T-helper 2 cell treated with Interferon-gamma antibody and Interleukin-4, amounts not matched to agents 5 μg/mL and 100 μg/mL, for 36 hours (primary cell): ENCODE measurements around the gene SOCS2.
A peak's percentile ranks its signal among the peaks of the same experiment; 100 is the strongest.
"Not testable (repeated sequence)": the region's sequence is repeated elsewhere in the genome, so short reads cannot be mapped to it uniquely, and the experiment has no call there.

Experiments
- DNase-seq: peaks from one replicate; pipeline ENCODE4 v3.0.0; 2021; ENCODE audit warnings: low spot score
- H3K27ac Mint-ChIP-seq: one replicate; pipeline ENCODE4 v1.8.0; 2021; ENCODE audit warnings: mild to moderate bottlenecking, mixed read lengths
- H3K27me3 Mint-ChIP-seq: one replicate; pipeline ENCODE4 v1.8.0; 2021; ENCODE audit warnings: low read depth, mixed read lengths
- H3K36me3 Mint-ChIP-seq: one replicate; pipeline ENCODE4 v1.8.0; 2021; ENCODE audit warnings: low read depth, mixed read lengths
- H3K4me1 Mint-ChIP-seq: one replicate; pipeline ENCODE4 v1.8.0; 2021; ENCODE audit warnings: low read depth, mixed read lengths
- H3K4me3 Mint-ChIP-seq: one replicate; pipeline ENCODE4 v1.8.0; 2022; ENCODE audit warnings: mild to moderate bottlenecking, moderate library complexity, mixed read lengths
- H3K9me3 Mint-ChIP-seq: one replicate; pipeline ENCODE4 v1.8.0; 2021; ENCODE audit warnings: mixed read lengths

The SOCS2 gene

GRCh38 chr12:93550748-93551611, 21.5 kb upstream of the SOCS2 start:
- Mint-ChIP-seq H3K4me1 (no peaks in the 10 kb centered on the region), H3K36me3 (no peaks in the 10 kb centered on the region), H3K4me3 (no peak overlapping the region), H3K27ac (no peak overlapping the region), H3K9me3 (no peaks in the 10 kb centered on the region), H3K27me3 (no peaks in the 10 kb centered on the region)
- DNase-seq: no peak

GRCh38 chr12:93552427-93552826, 20.0 kb upstream of the SOCS2 start:
- no peak overlapping the region for H3K4me3 Mint-ChIP-seq
- no peaks in the 10 kb centered on the region for H3K4me1 Mint-ChIP-seq
- no peak for DNase-seq

GRCh38 chr12:93557879-93558278, 14.6 kb upstream of the SOCS2 start:
- not testable (repeated sequence) for H3K27me3 Mint-ChIP-seq, H3K4me3 Mint-ChIP-seq, DNase-seq, H3K27ac Mint-ChIP-seq, H3K4me1 Mint-ChIP-seq
- H3K36me3 Mint-ChIP-seq: peaks cover 22% of the 10 kb centered on the region
- peaks cover 32% of the 10 kb centered on the region for H3K9me3 Mint-ChIP-seq

More at GRCh38 chr12:93552427-93552826, 20.0 kb upstream of the SOCS2 start:
- no peaks in the 10 kb centered on the region for H3K36me3 Mint-ChIP-seq
- no peak overlapping the region for H3K27ac Mint-ChIP-seq
- no peaks in the 10 kb centered on the region for H3K9me3 Mint-ChIP-seq
- no peaks in the 10 kb centered on the region for H3K27me3 Mint-ChIP-seq

- H3K27ac Mint-ChIP-seq, H3K4me1 Mint-ChIP-seq, DNase-seq, H3K27me3 Mint-ChIP-seq, H3K4me3 Mint-ChIP-seq: not testable (repeated sequence)
- Mint-ChIP-seq H3K36me3 (peaks cover 22% of the 10 kb centered on the region), H3K9me3 (peaks cover 32% of the 10 kb centered on the region)
Observed at GRCh38 chr12:93558685-93559084, 13.8 kb upstream of the SOCS2 start.

- Mint-ChIP-seq H3K27ac (no peak overlapping the region), H3K27me3 (peaks cover 6% of the 10 kb centered on the region), H3K36me3 (peaks cover 29% of the 10 kb centered on the region), H3K9me3 (peaks cover 19% of the 10 kb centered on the region), H3K4me3 (no peak overlapping the region), H3K4me1 (peaks cover 6% of the 10 kb centered on the region)
- DNase-seq: no peak
Observed at GRCh38 chr12:93563807-93564538, 8.5 kb upstream of the SOCS2 start.

GRCh38 chr12:93565760-93566159, 6.7 kb upstream of the SOCS2 start:
- Mint-ChIP-seq H3K27ac (no peak overlapping the region), H3K9me3 (peaks cover 4% of the 10 kb centered on the region), H3K4me3 (no peak overlapping the region), H3K27me3 (peaks cover 6% of the 10 kb centered on the region), H3K4me1 (peaks cover 10% of the 10 kb centered on the region), H3K36me3 (peaks cover 18% of the 10 kb centered on the region)
- DNase-seq: no peak

GRCh38 chr12:93567174-93567573, 5.3 kb upstream of the SOCS2 start:
- H3K36me3 Mint-ChIP-seq: peaks cover 16% of the 10 kb centered on the region
- no peak overlapping the region for H3K4me3 Mint-ChIP-seq
- H3K27ac Mint-ChIP-seq: no peak overlapping the region
- H3K9me3 Mint-ChIP-seq: no peaks in the 10 kb centered on the region
- H3K4me1 Mint-ChIP-seq: peaks cover 11% of the 10 kb centered on the region
- DNase-seq: no peak
- peaks cover 7% of the 10 kb centered on the region for H3K27me3 Mint-ChIP-seq

GRCh38 chr12:93568091-93568490, 4.4 kb upstream of the SOCS2 start:
- Mint-ChIP-seq H3K4me3 (peak overlapping the region; percentile 55), H3K4me1 (peaks cover 16% of the 10 kb centered on the region), H3K9me3 (no peaks in the 10 kb centered on the region), H3K27me3 (peaks cover 15% of the 10 kb centered on the region), H3K36me3 (peaks cover 24% of the 10 kb centered on the region), H3K27ac (peak overlapping the region; percentile 51)
- no peak for DNase-seq

- H3K9me3 Mint-ChIP-seq: no peaks in the 10 kb centered on the region
- peak overlapping the region; percentile 52 for H3K27ac Mint-ChIP-seq
- H3K36me3 Mint-ChIP-seq: peaks cover 30% of the 10 kb centered on the region
- H3K4me1 Mint-ChIP-seq: peaks cover 22% of the 10 kb centered on the region
- peak overlapping the region; percentile 92 for H3K4me3 Mint-ChIP-seq
- H3K27me3 Mint-ChIP-seq: peaks cover 22% of the 10 kb centered on the region
- DNase-seq: no peak
Observed at GRCh38 chr12:93569301-93569655, 3.2 kb upstream of the SOCS2 start.

- Mint-ChIP-seq H3K4me1 (peaks cover 24% of the 10 kb centered on the region), H3K36me3 (peaks cover 30% of the 10 kb centered on the region), H3K4me3 (peak overlapping the region; percentile 92), H3K27me3 (peaks cover 23% of the 10 kb centered on the region), H3K9me3 (no peaks in the 10 kb centered on the region), H3K27ac (peak overlapping the region; percentile 87)
- DNase-seq: peak; percentile 70
Observed at GRCh38 chr12:93569656-93570551, 2.6 kb upstream of the SOCS2 start.

- H3K4me3 Mint-ChIP-seq: peak overlapping the region; percentile 92
- no peaks in the 10 kb centered on the region for H3K9me3 Mint-ChIP-seq
- H3K27ac Mint-ChIP-seq: peak overlapping the region; percentile 87
- DNase-seq: peak; percentile 93
- peaks cover 37% of the 10 kb centered on the region for H3K36me3 Mint-ChIP-seq
- H3K4me1 Mint-ChIP-seq: peaks cover 25% of the 10 kb centered on the region
- peaks cover 23% of the 10 kb centered on the region for H3K27me3 Mint-ChIP-seq
Observed at GRCh38 chr12:93570552-93571364, 1.7 kb upstream of the SOCS2 start.

- H3K27ac Mint-ChIP-seq: peak overlapping the region; percentile 87
- no peaks in the 10 kb centered on the region for H3K9me3 Mint-ChIP-seq
- peaks cover 36% of the 10 kb centered on the region for H3K36me3 Mint-ChIP-seq
- peak; percentile 69 for DNase-seq
- H3K4me1 Mint-ChIP-seq: peaks cover 25% of the 10 kb centered on the region
- peak overlapping the region; percentile 80 for H3K4me3 Mint-ChIP-seq
- peaks cover 23% of the 10 kb centered on the region for H3K27me3 Mint-ChIP-seq
Observed at GRCh38 chr12:93571365-93571924, 1.0 kb upstream of the SOCS2 start.
